A549 (cell line): ENCODE data around the gene PKLR.

Experiments
- CBX8 ChIP-seq: fragments of 200-600 bp; sonication (generic); IDR thresholded peaks from 2 replicates; pipeline ENCODE4 v1.6.1; 2016
- CEBPB ChIP-seq, 2 experiments: fragments of >200 bp in 1 of 2; sonication (Bioruptor Twin) in 1 of 2; formaldehyde crosslinking in 1 of 2; IDR thresholded peaks; 2 replicates each; pipeline ENCODE4 v1.6.1; 2012 to 2016
- CHD2 ChIP-seq: fragments of 150-350 bp; IDR thresholded peaks from 2 replicates; pipeline ENCODE4 v1.6.1; 2014; ENCODE audit warnings: low read length; ENCODE audit not compliant: partially characterized antibody
- CTCF ChIP-seq: fragments of >200 bp; sonication (Bioruptor Twin); formaldehyde crosslinking; IDR thresholded peaks from 3 replicates; pipeline ENCODE4 v1.5.1; 2016
- ELK1 ChIP-seq: fragments of 150-350 bp; IDR thresholded peaks from 2 replicates; pipeline ENCODE4 v1.6.1; 2014; ENCODE audit warnings: low read depth, mild to moderate bottlenecking, low read length
- EP300 ChIP-seq, 2 experiments: fragments of >200 bp; sonication (Bioruptor Twin); formaldehyde crosslinking; IDR thresholded peaks; 2 replicates in 1 of 2; 3 replicates in 1 of 2; pipeline ENCODE4 v1.6.1; 2016 to 2017
- JUNB ChIP-seq: fragments of >200 bp; sonication (Bioruptor Twin); formaldehyde crosslinking; IDR thresholded peaks from 2 replicates; pipeline ENCODE4 v1.6.1; 2016
- KDM5A ChIP-seq: fragments of 200-600 bp; sonication (generic); IDR thresholded peaks from 2 replicates; pipeline ENCODE4 v1.6.1; 2016; ENCODE audit warnings: antibody characterized with exemption, mild to moderate bottlenecking
- MAX ChIP-seq: IDR thresholded peaks from 2 replicates; pipeline ENCODE4 v1.6.1; 2012
- POLR2A ChIP-seq: IDR thresholded peaks from 2 replicates; pipeline ENCODE4 v1.6.1; 2012; ENCODE audit warnings: mild to moderate bottlenecking, low read length
- RAD21 ChIP-seq, 2 experiments: fragments of >200 bp in 1 of 2; sonication (Bioruptor Twin) in 1 of 2; formaldehyde crosslinking in 1 of 2; IDR thresholded peaks in 1 of 2; conservative IDR thresholded peaks in 1 of 2; 2 replicates in 1 of 2; 3 replicates in 1 of 2; pipeline ENCODE4 v1.6.1; 2012 to 2018; ENCODE audit warnings: inconsistent platforms in 1 of 2
- RFX5 ChIP-seq: fragments of 450-650 bp; IDR thresholded peaks from 2 replicates; pipeline ENCODE4 v1.7.1; 2014; ENCODE audit warnings: antibody characterized with exemption, mild to moderate bottlenecking, moderate library complexity
- TP53 ChIP-seq: fragments of 250-450 bp; sonication (Bioruptor Pico); IDR thresholded peaks from 2 replicates; pipeline ENCODE4 v1.5.0; 2021; ENCODE audit warnings: mild to moderate bottlenecking, moderate library complexity

- no peak for TF ChIP-seq CTCF
- no peak for TF ChIP-seq ELK1
- TF ChIP-seq MAX, result no peak
- no peak for TF ChIP-seq EP300 (IDR thresholded peaks at IDR 0.05)
- no peak for TF ChIP-seq JUNB
- no peak for TF ChIP-seq POLR2A
- TF ChIP-seq CHD2, result no peak
- no peak for TF ChIP-seq RFX5
- no peak for TF ChIP-seq TP53 (CRISPR knock-in tag)
- no peak for TF ChIP-seq RAD21 (conservative IDR thresholded peaks at IDR 0.05 in 1 of 2, IDR thresholded peaks at IDR 0.05 in 1 of 2)
- no peak for TF ChIP-seq CBX8
- TF ChIP-seq CEBPB (IDR thresholded peaks at IDR 0.05), result no peak
- TF ChIP-seq KDM5A, result no peak
These were observed 22.5 kb downstream of the PKLR start for GRCh38 chr1:155278689-155279160.
